GM12878 (cell line): ENCODE results near the gene HSBP1L1. TPM values are rescaled to one million over a fixed set of nuclear protein-coding genes. Genes with fewer than 3 reads are reported as not detected.

ENCODE experiments used
- ATAC-seq: fragments of 200-7000 bp; cut with Tn5 transposase; 3 replicates; pipeline ENCODE4 v1.9.1; 2020; ENCODE audit warnings: mild to moderate bottlenecking, moderate library complexity
- BruUV-seq: library from RNA; stranded (reverse); fragments of 400-500 nt; replicated peaks from 2 replicates; lab custom pipeline; 2021; lab: Mats Ljungman, UMichigan
- CTCF ChIA-PET: fragments of 300-600 bp; sonication (Branson Sonifier 250); formaldehyde crosslinking; extraction: SDS; loops from one replicate; lab custom pipeline; 2021; ENCODE audit warnings: inconsistent platforms; lab: Yijun Ruan, JAX
- POLR2A ChIA-PET: fragments of 350-600 bp; formaldehyde crosslinking; extraction: SDS; loops from one replicate; lab custom pipeline; 2021; ENCODE audit warnings: inconsistent platforms; lab: Charles Lee
- RAD21 ChIA-PET: fragments of 300-600 bp; sonication (Branson Sonifier 250); formaldehyde crosslinking; loops from one replicate; lab custom pipeline; 2023; ENCODE audit warnings: antibody characterized with exemption; ENCODE audit not compliant: unreplicated experiment; lab: Charles Lee
- SMC1A ChIA-PET: fragments of 300-600 bp; sonication (Branson Sonifier 250); formaldehyde crosslinking; loops from one replicate; lab custom pipeline; 2023; ENCODE audit not compliant: unreplicated experiment, uncharacterized antibody; lab: Charles Lee
- DNase-seq: peaks from one replicate; pipeline ENCODE4 v3.0.0-alpha.2; 2011; ENCODE audit warnings: low read depth, low spot score
- FAIRE-seq: peaks from 3 replicates; lab custom pipeline; 2011; peaks lifted over from hg19 to GRCh38; lab: Jason Lieb, UNC
- H2AFZ ChIP-seq: 2 replicates; pipeline ENCODE4 v1.6.0; 2011; ENCODE audit warnings: low read depth, low read length, control low read depth; ENCODE audit not compliant: control insufficient read depth
- H3K27ac ChIP-seq: 2 replicates; pipeline ENCODE4 v1.5.1; 2011; ENCODE audit warnings: control low read depth; ENCODE audit not compliant: control insufficient read depth, insufficient read depth
- H3K27me3 ChIP-seq, 2 experiments: replicated peaks in 1 of 2; 2 replicates each; pipeline versions ENCODE4 v1.6.0 to v1.6.1; 2011; ENCODE audit warnings: low read length in 1 of 2; ENCODE audit not compliant: control insufficient read depth in 2 of 2, insufficient read depth in 2 of 2
- H3K36me3 ChIP-seq, 2 experiments: 2 replicates each; pipeline ENCODE4 v1.5.1; 2011; ENCODE audit warnings: low read length in 1 of 2; ENCODE audit not compliant: control insufficient read depth in 2 of 2, insufficient read depth in 2 of 2
- H3K4me1 ChIP-seq: 2 replicates; pipeline ENCODE4 v1.6.1; 2011; ENCODE audit warnings: mild to moderate bottlenecking, low read length, moderate library complexity, mixed read lengths; ENCODE audit not compliant: control insufficient read depth, insufficient read depth
- H3K4me2 ChIP-seq: 2 replicates; pipeline ENCODE4 v1.6.0; 2011; ENCODE audit warnings: control low read depth; ENCODE audit not compliant: control insufficient read depth, insufficient read depth
- H3K4me3 ChIP-seq: fragments of 200-600 bp; sonication (generic); 2 replicates; pipeline ENCODE4 v1.5.1; 2016
- H3K79me2 ChIP-seq: 2 replicates; pipeline ENCODE4 v1.6.0; 2011; ENCODE audit warnings: low read length; ENCODE audit not compliant: control insufficient read depth, insufficient read depth
- H3K9ac ChIP-seq: 2 replicates; pipeline ENCODE4 v1.8.0; 2011; ENCODE audit warnings: low read length, control low read depth, mixed read lengths; ENCODE audit not compliant: control insufficient read depth, insufficient read depth
- H3K9me3 ChIP-seq: replicated peaks from 3 replicates; pipeline ENCODE4 v1.5.1; 2011; ENCODE audit warnings: mild to moderate bottlenecking, low read length; ENCODE audit not compliant: control insufficient read depth, insufficient read depth
- H4K20me1 ChIP-seq: 2 replicates; pipeline ENCODE4 v1.6.0; 2011; ENCODE audit not compliant: control insufficient read depth, insufficient read depth
- ASH2L ChIP-seq: fragments of 300-600, 200-600 bp; sonication (generic); IDR thresholded peaks from 2 replicates; pipeline ENCODE4 v1.6.1; 2017; ENCODE audit warnings: low read depth, mild to moderate bottlenecking, borderline replicate concordance
- CBX3 ChIP-seq: fragments of 200-600 bp; sonication (generic); IDR thresholded peaks from 2 replicates; pipeline ENCODE4 v1.6.1; 2016; ENCODE audit warnings: low read depth, borderline replicate concordance
- CHD2 ChIP-seq: IDR thresholded peaks from 2 replicates; pipeline ENCODE4 v1.6.1; 2011; ENCODE audit warnings: low read depth, low read length, improper control_type of control experiment, borderline replicate concordance
- FOXM1 ChIP-seq: IDR thresholded peaks from 2 replicates; pipeline ENCODE4 v1.6.1; 2012; ENCODE audit warnings: low read depth, mild to moderate bottlenecking, inconsistent platforms, low read length, moderate library complexity
- HDAC6 ChIP-seq: fragments of 200-600 bp; sonication (generic); IDR thresholded peaks from one replicate; pipeline ENCODE4 v1.8.0; 2017; ENCODE audit warnings: antibody characterized with exemption; ENCODE audit not compliant: unreplicated experiment
- JUNB ChIP-seq: IDR thresholded peaks from 2 replicates; pipeline ENCODE4 v1.6.1; 2016; ENCODE audit warnings: antibody characterized with exemption, mild to moderate bottlenecking
- MEF2B ChIP-seq: fragments of 450-650 bp; IDR thresholded peaks from 2 replicates; pipeline ENCODE4 v1.6.1; 2018; ENCODE audit warnings: mild to moderate bottlenecking, moderate library complexity; ENCODE audit not compliant: partially characterized antibody, poor library complexity, severe bottlenecking
- MTA2 ChIP-seq: fragments of 450-650 bp; IDR thresholded peaks from 2 replicates; pipeline ENCODE4 v1.6.1; 2016; ENCODE audit warnings: low read depth, mild to moderate bottlenecking, moderate library complexity
- NFIC ChIP-seq: IDR thresholded peaks from 2 replicates; pipeline ENCODE4 v1.6.1; 2012; ENCODE audit warnings: low read depth, mild to moderate bottlenecking, inconsistent platforms, low read length, moderate library complexity
- NRF1 ChIP-seq: conservative IDR thresholded peaks from 2 replicates; pipeline ENCODE4 v1.6.1; 2011; ENCODE audit warnings: mild to moderate bottlenecking, low read depth, low read length, improper control_type of control experiment
- POLR2A ChIP-seq: IDR thresholded peaks from 2 replicates; pipeline ENCODE4 v1.6.1; 2011; ENCODE audit warnings: low read depth, mild to moderate bottlenecking, low read length
- RCOR1 ChIP-seq: conservative IDR thresholded peaks from 2 replicates; pipeline ENCODE4 v1.6.1; 2012; ENCODE audit warnings: low read depth, low read length, improper control_type of control experiment
- SREBF1 ChIP-seq: IDR thresholded peaks from 2 replicates; pipeline ENCODE4 v1.6.1; 2012; ENCODE audit warnings: mild to moderate bottlenecking, low read length
- YBX1 ChIP-seq: fragments of 450-650 bp; IDR thresholded peaks from 2 replicates; pipeline ENCODE4 v1.6.1; 2016; ENCODE audit warnings: antibody characterized with exemption
- WGBS: methylation state at CpG from one replicate; pipeline ENCODE4 v1.1.6; 2016; ENCODE audit warnings: low lambda C conversion rate; ENCODE audit not compliant: insufficient replicate concordance, insufficient coverage; ENCODE audit errors: missing lambda C conversion rate; 5-methylcytosine and 5-hydroxymethylcytosine counted together
- in situ Hi-C: fragments of 300-500 bp; cut with MboI; formaldehyde crosslinking; loops from 9 replicates; pipeline ENCODE4 v1.14.3; 2018; ENCODE audit warnings: mixed read lengths
- intact Hi-C: fragments of 100-400 bp; cut with micrococcal nuclease; formaldehyde crosslinking; loops from one replicate; pipeline ENCODE4 v1.14.2; 2022; ENCODE audit not compliant: unreplicated experiment
- polyA plus RNA-seq, 11 experiments: library from polyadenylated mRNA; depleted of rRNA in 4 of 11; unstranded in 6 of 11; stranded (reverse) in 5 of 11; fragments of >200 nt; fragmentation: Nextera tagmentation in 4 of 11; fragmentation: Illumina TruSeq in 1 of 11; extraction: Ambion mirVana in 4 of 11; extraction: Trizol in 1 of 11; gene quantifications; 1 replicate in 1 of 11; 2 replicates in 10 of 11; pipeline versions ENCODE4 v1.2.1 to v1.2.3, GENCODE V29; 2011 to 2016; ENCODE audit warnings: inconsistent platforms in 2 of 11, missing spikeins in 2 of 11, low read depth in 1 of 11
- total RNA-seq, 4 experiments: library from RNA; depleted of rRNA in 3 of 4; stranded (reverse); fragments of >200 nt in 3 of 4; fragmentation: Illumina TruSeq in 1 of 4; extraction: Trizol in 1 of 4; gene quantifications; 2 replicates each; pipeline versions ENCODE4 v1.2.1 to v1.2.3, GENCODE V29; 2013 to 2021
- TF ChIP-seq, protein P1 (sequence below): fragments of 450-650 bp; conservative IDR thresholded peaks from 2 replicates; pipeline ENCODE4 v1.6.1; 2017; ENCODE audit warnings: mild to moderate bottlenecking, moderate library complexity
- TF ChIP-seq, protein P2 (sequence below): IDR thresholded peaks from 2 replicates; pipeline ENCODE4 v1.6.1; 2012; ENCODE audit warnings: low read depth, low read length, improper control_type of control experiment
- TF ChIP-seq, protein P3 (sequence below): IDR thresholded peaks from 2 replicates; pipeline ENCODE4 v1.6.1; 2012; ENCODE audit warnings: low read depth, low read length, improper control_type of control experiment
- TF ChIP-seq, protein P4 (sequence below): fragments of 150-350 bp; IDR thresholded peaks from 2 replicates; pipeline ENCODE4 v1.6.1; 2014; ENCODE audit warnings: mild to moderate bottlenecking, low read depth, low read length
- TF ChIP-seq, protein P5 (sequence below): fragments of 450-650 bp; IDR thresholded peaks from 2 replicates; pipeline ENCODE4 v1.6.1; 2017; ENCODE audit warnings: mild to moderate bottlenecking, low read depth, inconsistent platforms; ENCODE audit not compliant: poor library complexity, severe bottlenecking

Gene HSBP1L1
- total and polyA plus RNA-seq, 10 of the 15 experiments (the other 5 are each of a cell fraction or from before 2014, with no cell fraction given), result 0.97 to 14.0 (median 6.9) TPM; not detected in 1

DNA sequence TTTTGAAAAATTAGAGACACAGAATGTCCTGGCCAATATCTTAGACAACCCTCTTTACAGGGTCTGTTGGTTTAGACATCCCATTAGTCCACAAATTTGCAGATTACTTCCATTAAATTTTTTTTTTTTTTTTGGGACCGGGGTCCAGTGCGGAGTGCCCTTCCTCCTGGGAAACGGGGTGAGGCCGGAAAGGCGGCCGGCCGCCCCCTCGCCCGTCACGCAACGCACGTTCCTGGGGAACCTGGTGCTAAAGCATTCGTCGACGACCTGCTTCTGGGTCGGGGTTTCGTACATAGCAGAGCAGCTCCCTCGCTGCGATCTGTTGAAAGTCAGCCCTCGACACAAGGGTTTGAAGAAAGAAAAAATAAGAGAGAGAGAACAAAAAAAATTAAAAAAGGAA is 48.3 kb downstream of the HSBP1L1 start:
- H3K27ac ChIP-seq, result no peak overlapping the region
- no peak overlapping the region for H2AFZ ChIP-seq
- no TSS peak for BruUV-seq
- no peak overlapping the region for H3K4me2 ChIP-seq
- ChIA-PET RAD21 (no interaction called here), SMC1A (no interaction called here), CTCF (no interaction called here), POLR2A (interaction anchor here (0.7 kb wide), 1 partner anchor 1960 kb away, joined by 6 read pairs; no protein-coding TSS in a partner anchor)
- no peak overlapping the region for H3K9ac ChIP-seq
- H3K79me2 ChIP-seq, result no peaks in the 10 kb centered on the region
- in situ Hi-C loops, result no loop called here
- H3K4me1 ChIP-seq, result no peaks in the 10 kb centered on the region
- ATAC-seq, result no peak
- no peaks in the 10 kb centered on the region for H3K36me3 ChIP-seq
- no peak for TF ChIP-seq CBX3
- TF ChIP-seq NFIC, result no peak
- TF ChIP-seq, protein P1, sequence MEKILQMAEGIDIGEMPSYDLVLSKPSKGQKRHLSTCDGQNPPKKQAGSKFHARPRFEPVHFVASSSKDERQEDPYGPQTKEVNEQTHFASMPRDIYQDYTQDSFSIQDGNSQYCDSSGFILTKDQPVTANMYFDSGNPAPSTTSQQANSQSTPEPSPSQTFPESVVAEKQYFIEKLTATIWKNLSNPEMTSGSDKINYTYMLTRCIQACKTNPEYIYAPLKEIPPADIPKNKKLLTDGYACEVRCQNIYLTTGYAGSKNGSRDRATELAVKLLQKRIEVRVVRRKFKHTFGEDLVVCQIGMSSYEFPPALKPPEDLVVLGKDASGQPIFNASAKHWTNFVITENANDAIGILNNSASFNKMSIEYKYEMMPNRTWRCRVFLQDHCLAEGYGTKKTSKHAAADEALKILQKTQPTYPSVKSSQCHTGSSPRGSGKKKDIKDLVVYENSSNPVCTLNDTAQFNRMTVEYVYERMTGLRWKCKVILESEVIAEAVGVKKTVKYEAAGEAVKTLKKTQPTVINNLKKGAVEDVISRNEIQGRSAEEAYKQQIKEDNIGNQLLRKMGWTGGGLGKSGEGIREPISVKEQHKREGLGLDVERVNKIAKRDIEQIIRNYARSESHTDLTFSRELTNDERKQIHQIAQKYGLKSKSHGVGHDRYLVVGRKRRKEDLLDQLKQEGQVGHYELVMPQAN, result no peak
- TF ChIP-seq POLR2A, result no peak
- TF ChIP-seq YBX1, result no peak
- TF ChIP-seq JUNB, result no peak
- TF ChIP-seq, protein P2, sequence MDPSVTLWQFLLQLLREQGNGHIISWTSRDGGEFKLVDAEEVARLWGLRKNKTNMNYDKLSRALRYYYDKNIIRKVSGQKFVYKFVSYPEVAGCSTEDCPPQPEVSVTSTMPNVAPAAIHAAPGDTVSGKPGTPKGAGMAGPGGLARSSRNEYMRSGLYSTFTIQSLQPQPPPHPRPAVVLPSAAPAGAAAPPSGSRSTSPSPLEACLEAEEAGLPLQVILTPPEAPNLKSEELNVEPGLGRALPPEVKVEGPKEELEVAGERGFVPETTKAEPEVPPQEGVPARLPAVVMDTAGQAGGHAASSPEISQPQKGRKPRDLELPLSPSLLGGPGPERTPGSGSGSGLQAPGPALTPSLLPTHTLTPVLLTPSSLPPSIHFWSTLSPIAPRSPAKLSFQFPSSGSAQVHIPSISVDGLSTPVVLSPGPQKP, result no peak
- no peak for TF ChIP-seq CHD2
- no peak for TF ChIP-seq RCOR1
- TF ChIP-seq, protein P3, sequence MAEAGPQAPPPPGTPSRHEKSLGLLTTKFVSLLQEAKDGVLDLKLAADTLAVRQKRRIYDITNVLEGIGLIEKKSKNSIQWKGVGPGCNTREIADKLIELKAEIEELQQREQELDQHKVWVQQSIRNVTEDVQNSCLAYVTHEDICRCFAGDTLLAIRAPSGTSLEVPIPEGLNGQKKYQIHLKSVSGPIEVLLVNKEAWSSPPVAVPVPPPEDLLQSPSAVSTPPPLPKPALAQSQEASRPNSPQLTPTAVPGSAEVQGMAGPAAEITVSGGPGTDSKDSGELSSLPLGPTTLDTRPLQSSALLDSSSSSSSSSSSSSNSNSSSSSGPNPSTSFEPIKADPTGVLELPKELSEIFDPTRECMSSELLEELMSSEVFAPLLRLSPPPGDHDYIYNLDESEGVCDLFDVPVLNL, result no peak
- no peak for TF ChIP-seq FOXM1
- no peak for TF ChIP-seq MEF2B
- no peak for TF ChIP-seq MTA2
- TF ChIP-seq, protein P4, sequence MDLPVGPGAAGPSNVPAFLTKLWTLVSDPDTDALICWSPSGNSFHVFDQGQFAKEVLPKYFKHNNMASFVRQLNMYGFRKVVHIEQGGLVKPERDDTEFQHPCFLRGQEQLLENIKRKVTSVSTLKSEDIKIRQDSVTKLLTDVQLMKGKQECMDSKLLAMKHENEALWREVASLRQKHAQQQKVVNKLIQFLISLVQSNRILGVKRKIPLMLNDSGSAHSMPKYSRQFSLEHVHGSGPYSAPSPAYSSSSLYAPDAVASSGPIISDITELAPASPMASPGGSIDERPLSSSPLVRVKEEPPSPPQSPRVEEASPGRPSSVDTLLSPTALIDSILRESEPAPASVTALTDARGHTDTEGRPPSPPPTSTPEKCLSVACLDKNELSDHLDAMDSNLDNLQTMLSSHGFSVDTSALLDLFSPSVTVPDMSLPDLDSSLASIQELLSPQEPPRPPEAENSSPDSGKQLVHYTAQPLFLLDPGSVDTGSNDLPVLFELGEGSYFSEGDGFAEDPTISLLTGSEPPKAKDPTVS, result no peak
- no peak for TF ChIP-seq NRF1
- TF ChIP-seq, protein P5, sequence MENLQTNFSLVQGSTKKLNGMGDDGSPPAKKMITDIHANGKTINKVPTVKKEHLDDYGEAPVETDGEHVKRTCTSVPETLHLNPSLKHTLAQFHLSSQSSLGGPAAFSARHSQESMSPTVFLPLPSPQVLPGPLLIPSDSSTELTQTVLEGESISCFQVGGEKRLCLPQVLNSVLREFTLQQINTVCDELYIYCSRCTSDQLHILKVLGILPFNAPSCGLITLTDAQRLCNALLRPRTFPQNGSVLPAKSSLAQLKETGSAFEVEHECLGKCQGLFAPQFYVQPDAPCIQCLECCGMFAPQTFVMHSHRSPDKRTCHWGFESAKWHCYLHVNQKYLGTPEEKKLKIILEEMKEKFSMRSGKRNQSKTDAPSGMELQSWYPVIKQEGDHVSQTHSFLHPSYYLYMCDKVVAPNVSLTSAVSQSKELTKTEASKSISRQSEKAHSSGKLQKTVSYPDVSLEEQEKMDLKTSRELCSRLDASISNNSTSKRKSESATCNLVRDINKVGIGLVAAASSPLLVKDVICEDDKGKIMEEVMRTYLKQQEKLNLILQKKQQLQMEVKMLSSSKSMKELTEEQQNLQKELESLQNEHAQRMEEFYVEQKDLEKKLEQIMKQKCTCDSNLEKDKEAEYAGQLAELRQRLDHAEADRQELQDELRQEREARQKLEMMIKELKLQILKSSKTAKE, result no peak
- TF ChIP-seq ASH2L, result no peak
- no peak for TF ChIP-seq SREBF1
- TF ChIP-seq HDAC6, result no peak
- FAIRE-seq, result no peak
- DNase-seq, result no peak
- H3K4me3 ChIP-seq, result no peak overlapping the region
- 90% methylated on average over 18 of the region's 20 CpGs for WGBS
- intact Hi-C loops, result no loop called here
- no peaks in the 10 kb centered on the region; the same call in 2 of the 3 replicates for H3K9me3 ChIP-seq
- no peaks in the 10 kb centered on the region for H4K20me1 ChIP-seq
- H3K27me3 ChIP-seq, result no peaks in the 10 kb centered on the region
